GM12891 (cell line): ENCODE data around the gene CCL5.

Experiments used
- POLR2A ChIP-seq: IDR thresholded peaks from 2 replicates; pipeline ENCODE4 v1.6.1; 2011; ENCODE audit warnings: low read depth, low read length, control low read depth
- POLR2AphosphoS5 ChIP-seq: IDR thresholded peaks from 2 replicates; pipeline ENCODE4 v1.6.1; 2011; ENCODE audit warnings: low read depth, low read length, control low read depth

- peak; percentile 40; the same call in 1 of the 2 replicates for TF ChIP-seq POLR2A
- peak; percentile 43; the same call in 1 of the 2 replicates for TF ChIP-seq POLR2AphosphoS5
Observed at GRCh38 chr17:35847633-35848373, 32.4 kb downstream of the CCL5 start.
